Stimulated activated CD8-positive, alpha-beta memory T cell treated with anti-CD3 and anti-CD28 coated beads, Interleukin-12 subunit alpha, Interleukin-12 subunit beta, amount 100 ng/mL, for 1 hour (primary cell): ENCODE measurements around the gene DYDC2.
A peak's percentile ranks its signal among the peaks of the same experiment; 100 is the strongest.

Source experiments
- DNase-seq: peaks from one replicate; pipeline ENCODE4 v3.0.0-alpha.2; 2020; ENCODE audit warnings: low read depth

The DYDC2 gene

DNA sequence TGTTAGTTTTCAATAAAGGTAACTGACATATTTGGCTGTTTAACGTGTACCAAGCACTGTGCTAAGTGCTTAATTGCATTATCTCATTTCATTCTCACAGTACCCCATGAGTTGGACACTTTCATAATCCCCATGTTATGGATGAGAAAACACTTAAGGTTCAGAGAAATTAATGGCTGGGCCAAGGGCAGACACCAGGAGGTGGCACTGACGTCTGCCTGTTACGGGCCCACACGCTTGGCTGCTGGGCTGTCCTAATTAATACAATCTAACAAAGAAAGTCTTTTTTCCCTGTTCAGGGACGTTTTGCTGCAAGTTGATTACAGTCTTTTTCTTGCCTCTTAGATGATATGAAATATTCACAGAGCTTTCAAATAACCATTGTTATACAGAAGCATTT, 16.1 kb downstream of the DYDC2 start:
- DNase-seq: no peak

DNA sequence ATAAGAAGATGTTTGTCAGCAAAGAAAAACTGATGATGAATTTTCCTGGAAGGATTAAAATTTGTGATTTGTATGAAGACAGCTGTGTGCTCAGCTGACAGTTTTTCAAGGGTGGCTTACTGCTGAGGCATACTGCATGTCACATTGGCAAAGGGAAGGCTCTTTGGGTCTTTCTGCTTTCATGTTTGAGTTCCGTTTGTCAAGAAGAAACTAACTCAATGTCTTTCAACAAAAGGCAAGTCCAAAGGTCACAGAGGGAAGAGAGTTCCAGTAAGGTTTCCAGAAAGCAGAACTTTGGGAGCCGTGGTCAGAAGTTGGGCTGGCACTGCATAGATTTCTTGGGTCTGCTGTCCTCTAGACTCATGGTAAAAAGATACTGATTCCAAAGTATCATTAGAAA, 16.9 kb downstream of the DYDC2 start:
- DNase-seq: no peak

DNA sequence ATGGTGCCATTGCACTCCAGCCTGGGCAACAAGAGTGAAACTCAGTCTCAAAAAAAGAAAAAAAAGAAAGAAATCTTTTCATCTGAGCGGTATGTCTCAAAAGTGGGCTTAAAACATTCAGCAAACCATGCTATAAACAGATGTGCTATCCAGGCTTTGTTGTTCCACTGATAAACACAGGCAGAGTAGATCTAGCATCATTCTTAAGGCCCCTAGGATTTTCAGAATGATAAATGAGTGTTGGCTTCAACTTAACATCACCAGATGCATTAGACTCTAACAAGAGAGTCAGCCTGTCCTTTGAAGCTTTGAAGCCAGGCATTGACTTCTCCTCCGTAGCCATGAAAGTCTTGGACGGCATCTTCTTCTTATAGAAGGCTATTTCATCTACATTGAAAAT, 23.1 kb downstream of the DYDC2 start:
- no peak for DNase-seq

DNA sequence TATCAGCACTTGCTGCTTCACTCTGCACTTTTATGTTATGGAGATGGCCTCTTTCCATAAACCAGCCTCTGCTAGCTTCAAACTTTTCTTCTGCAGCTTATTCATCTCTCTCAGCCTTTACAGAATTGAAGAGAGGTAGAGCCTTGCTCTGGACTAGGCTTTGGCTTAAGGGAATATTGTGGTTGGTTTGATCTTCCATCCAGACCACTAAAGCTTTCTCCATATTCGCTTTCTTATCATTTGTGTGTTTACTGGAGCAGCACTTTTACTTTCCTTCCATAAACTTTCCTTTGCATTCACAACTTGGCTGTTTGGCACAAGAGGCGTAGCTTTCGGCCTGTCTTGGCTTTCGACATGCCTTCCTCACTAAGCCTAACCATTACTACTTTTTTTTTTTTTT, 23.6 kb downstream of the DYDC2 start:
- DNase-seq: no peak

DNA sequence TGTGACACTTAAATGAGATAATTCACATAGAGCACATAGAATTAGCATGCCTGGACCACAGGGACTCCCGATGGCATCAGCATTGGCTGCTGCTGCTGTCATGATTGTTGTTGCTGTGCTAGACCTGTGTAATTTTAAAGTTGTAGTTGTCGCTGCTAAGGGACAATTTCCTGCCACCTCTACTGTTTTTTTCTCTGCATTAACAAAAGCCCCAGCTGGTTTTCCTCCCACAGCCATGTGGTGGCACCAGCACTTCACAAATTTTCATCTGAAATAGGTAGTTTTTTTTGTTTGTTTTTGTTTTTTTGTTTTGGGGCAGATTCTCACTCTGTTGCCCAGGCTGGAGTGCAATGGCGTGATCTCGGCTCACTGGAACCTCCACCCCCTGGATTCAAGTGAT, 26.4 kb downstream of the DYDC2 start:
- no peak for DNase-seq

DNA sequence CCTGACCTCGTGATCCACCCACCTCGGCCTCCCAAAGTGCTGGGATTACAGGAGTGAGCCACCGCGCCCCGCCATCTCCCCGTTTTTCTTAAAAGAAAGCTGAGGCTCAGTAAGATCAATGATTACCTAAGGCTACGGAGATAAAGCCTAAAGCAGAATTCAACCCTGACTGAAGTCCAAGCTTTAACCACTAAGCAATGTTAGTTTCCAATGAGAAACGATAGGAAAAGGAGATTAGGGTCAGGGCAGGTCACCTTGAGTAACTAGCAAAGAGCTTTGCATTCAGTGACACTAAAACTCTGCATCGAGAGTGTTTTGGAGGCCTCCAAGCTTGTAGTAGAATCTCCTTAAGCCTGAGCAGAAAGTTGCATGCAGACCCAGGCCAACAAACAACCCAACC, 34.2 kb downstream of the DYDC2 start:
- DNase-seq: no peak

DNA sequence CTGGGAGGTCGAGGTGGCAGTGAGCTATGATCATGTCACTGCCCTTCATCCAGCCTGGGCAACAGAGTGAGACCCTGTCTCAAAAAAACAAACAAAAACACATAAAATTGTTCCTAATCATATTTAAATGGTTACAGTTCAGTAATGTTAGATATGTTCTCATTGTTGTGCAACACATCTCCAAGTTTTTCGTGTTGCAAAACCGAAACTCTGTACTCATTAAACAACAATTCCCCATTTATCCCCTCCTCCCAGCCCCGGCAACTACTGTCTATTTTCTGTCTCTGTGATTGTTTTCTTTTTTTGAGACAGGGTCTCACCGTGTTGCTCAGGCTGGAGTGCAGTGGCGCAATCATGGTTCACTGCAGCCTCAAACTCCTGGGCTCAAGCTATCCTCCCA, 35.7 kb downstream of the DYDC2 start:
- no peak for DNase-seq

DNA sequence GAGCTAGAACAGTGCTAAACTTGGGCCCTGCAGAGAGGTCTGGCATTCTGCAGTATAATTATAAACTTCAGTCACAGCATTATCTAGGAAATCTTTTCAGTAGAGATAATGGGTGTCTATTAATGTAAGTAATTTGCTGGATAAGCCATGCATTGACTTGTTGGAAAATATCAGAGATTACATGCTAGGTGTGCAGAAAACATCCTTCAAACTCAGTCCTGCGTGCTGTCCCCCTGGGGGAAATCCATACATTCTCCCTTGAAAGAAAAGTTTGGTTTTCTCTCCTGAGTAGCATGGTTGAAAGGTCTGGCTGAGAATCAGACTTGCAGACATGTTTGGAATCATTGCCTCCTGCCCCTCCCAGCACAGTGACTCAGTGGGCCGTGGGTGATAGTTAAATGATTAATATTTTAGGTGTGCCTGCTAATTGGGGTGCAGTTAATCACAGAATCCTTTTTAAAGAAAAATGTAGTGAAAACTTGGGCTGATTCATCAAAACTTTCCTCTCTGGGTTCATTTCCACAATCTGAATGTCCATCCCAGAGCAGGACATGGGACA, 37.9 kb downstream of the DYDC2 start:
- DNase-seq: no peak

DNA sequence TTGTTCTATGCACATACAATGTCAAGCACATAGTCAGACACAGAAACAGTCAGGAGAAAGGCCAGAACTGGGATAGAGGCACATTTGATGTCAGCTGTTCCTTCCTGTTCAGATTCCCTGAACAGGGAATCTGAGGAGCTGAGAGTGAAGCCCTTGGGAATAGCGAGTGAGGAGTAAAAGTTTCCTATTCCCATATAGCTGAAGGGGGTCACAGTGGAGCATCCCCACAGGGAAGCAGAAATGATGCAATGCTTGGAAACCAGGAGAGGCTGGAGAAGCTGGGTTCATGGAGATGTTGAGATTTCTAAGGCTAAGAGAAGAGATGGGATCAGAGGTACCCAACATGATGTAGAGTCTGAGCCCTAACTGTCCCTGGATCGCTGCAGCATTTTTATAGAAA, 40.4 kb downstream of the DYDC2 start:
- no peak for DNase-seq

DNA sequence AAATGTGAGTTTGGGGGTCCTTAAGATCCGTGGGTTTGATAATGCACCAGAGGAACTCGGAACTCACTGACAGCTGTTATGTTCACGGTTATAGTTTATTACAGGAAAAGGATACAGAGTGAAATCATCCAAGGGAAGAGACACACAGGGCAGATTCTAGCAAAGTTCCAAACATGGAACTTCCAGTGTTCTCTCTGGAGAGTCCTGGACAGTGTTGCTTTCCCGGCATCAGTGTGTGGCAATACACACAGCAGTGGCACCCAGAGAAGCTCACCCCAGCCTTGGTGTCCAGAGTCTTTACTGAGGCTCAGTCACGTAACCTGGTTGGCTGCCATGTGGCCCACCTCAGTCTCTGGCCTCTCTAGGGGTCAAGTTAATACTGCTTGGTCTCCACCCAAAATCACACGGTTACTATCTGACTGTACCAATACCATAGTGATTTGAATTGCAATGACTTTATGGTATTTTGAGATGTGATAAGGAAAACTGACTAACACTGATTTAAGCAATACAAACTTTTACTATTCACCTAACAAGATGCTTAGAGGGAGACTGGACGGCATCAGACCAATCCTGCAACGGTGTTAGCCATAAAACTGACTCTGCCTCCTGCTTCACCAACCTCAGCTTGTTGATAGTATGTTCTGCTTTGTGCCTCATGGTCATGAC, 43.7 kb downstream of the DYDC2 start:
- no peak for DNase-seq

DNA sequence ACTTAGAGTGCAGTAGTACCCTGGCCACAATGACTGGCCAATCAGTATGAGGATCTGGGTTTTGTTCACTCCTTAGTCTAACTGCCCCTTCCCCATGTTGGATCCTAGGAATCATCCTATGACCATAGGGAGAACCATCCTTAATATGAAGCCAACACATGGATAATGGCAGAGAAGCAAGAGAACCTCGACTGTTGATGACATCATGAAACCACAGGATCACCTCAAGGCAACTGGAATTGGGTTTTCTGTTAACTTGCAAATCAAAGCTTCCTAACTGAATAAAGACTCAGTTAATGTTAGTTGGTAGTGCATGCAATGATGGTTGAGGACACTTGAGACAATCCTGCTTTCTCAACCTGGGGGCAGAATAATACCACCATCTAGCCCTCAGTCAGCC, 48.5 kb downstream of the DYDC2 start:
- DNase-seq: no peak

DNA sequence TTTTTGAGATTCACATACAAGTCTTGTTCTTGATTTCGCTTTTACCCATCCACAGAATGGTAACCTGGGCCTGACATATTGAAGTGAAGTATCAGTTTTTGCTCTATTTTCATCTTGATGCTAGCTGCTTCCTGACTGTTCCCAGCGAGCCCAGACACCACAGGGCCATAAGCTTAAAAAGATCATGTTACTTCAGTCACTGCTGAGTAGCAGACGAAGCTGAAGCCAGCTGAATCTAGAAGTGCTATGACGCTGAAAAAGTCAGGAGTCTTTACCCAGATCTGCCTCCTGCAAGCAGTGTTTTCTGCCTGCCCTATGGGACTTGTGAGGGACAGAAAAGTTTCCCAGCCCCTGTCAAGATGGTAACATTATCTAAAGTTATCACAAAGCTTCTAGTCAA, 49.0 kb downstream of the DYDC2 start:
- DNase-seq: no peak

DNA sequence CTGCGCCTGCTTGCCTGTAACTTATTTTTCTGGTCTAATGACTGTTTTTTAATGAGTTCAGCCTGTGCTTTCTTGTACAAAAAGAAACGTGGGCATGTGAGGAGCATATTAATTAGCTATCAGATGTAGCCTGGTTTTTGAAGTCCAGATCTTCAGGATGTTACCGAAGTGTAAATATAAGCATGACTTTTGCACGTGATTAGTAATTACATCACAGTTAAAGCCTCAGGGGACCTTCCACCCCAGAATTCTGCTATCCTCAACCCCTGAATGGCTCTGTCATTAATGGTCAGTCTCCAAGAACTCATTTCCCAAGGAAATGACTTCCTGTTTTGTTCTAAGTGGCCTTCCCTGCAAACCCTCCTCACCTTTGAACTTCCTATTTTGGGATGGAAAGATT, 49.6 kb downstream of the DYDC2 start:
- no peak for DNase-seq

DNA sequence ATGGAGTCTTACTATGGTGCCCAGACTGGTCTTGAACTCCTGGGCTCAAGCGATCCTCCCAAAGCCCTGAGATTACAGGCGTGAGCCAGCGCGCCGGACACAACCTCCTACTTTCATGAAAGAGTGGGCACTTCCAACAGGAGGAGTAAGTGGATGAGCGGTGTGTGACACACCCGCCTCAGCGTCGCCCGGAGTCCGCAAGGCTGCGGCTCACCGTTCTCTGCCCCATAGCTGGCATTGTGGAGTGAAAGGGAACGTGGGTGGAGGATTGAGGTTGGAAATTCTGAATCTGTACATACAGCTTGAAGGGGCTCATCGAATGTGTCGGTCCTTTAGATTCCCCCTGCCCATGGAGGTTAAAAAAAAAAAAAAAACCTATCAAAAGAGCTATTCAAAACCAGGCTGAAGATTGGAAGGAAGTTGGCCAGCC, 51.2 kb downstream of the DYDC2 start:
- DNase-seq: peak; percentile 25

DNA sequence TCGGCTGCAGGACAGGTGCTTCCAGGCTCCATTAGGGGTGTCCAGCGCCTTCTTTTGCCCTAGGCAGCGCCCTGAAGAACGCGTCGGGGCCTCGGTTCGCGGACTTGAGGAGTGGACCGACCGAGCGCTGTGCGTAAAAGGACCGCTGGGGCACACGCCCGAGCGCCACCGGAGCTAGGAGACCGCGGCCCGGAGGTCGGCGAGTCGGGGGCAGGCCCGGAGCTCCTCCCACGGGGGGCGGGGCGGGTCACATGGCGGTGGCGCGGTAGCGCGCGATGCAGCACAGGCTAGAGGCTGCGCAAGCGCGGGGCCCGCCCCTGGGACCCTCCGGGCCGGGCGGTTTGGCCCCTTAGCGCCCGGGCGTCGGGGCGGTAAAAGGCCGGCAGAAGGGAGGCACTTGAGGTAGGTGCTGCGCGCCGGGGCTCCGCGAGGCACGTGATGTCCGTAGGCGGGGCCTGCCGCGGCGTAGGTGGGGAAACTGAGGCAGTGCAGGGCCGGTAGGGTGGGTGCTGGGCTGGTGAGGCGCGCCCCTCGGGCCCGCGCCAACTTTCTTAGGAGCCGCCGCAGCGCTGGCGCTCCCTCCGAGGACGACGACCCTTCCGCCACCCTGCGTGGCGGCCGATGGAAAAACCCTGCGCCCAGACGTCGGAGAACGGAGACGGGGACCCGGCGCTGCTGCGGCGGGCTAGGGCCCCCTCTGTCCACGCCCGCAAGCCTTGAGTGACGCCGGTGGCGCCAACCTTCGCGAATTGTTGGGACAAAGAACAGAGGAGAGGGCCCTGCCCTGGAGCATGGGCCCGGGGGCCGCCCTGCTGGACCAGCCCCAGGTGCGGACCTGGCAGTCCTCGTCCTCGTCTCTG, 51.9 kb downstream of the DYDC2 start, which contains the start of gene PRXL2A:
PRXL2A (plus strand) TSS at position 310 of the 860 bp plus-strand sequence. CDS start 11,917 bp downstream, outside the sequence.
- peak; percentile 59 for DNase-seq

DNA sequence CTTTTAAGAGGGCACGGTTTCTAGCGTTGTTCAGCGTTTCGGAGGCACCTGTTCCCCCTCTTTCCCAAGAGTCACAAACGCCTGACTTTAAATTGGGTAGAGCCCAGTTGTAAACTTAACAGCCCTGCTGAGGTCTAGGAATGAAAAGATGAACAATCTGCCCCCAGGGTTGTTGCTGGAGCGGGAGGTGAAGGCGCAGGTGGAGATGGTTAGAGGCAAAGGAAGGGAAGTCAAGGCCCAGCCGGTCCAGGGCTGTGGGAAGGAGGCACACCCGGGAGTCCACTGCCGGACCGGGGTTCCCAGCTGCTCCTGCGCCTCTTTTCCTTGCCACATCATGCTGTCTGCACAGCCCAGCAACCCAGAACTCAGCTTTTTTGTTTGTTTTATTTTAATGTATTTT, 52.5 kb downstream of the DYDC2 start:
- DNase-seq: no peak

DNA sequence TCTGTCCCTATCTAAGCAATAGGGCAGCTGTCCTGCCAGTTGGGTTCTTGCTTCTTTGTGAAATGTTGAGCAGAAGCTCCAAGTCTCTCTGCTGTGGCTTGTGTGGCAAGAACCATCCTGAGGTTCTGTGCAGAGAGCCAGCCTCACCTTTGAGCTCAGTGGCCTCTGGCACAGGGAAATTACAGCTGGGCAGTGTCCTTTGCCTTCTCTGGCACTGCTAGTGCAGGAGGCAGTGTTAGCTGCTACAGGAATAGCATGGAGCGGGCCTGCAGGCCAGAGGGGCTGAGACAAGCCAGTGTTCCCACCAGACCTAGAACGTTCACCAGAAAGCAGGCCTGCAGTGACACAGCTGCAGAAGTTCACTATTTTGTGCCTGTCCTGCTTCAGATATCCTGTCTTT, 53.5 kb downstream of the DYDC2 start:
- no peak for DNase-seq

DNA sequence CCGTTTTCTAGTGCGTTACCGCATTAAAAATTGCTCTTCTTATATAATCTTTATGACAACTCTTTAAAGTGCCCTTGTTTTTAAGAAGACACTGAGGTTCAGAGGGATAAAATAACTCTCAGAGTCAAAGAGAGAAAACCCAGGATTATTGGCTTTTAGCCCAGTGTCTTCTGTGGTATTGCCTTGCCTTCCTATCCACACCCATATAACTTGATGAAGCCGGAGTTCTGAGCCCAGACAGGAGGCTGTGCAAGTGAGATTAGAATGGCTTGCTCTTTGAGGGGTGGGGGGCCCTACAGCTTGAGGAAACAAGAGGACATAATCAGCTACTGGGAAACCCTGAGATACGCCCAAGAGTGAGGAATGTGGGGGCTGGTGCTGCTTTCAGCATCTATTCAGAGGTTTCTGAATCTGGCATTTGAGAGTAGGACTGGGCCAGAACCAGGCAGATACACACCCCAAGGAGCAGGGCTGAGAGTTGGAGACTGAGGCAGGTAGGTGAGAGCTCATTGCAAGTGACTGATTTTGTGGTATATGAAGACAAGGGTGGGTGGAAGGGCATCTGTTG, 54.1 kb downstream of the DYDC2 start:
- no peak for DNase-seq

DNA sequence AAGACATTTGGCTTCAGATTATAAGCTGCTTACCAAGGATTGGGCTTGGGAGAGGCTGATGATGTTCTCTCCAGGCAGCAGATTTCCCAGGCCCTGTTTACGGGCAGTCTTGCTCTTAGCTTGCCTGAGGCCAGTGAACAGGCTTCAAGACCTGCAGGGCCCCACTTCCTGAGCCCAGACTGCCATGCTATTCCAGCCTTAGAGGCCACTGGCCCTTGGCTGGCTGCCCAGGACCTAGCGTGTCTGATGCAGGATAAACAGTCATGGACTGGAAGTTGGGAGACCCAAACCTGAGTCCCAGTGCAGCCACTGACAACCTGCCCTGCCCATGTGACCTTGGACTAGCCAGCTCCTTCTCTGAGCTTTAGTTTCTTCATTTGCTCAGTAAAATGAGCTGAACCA, 54.7 kb downstream of the DYDC2 start:
- no peak for DNase-seq

DNA sequence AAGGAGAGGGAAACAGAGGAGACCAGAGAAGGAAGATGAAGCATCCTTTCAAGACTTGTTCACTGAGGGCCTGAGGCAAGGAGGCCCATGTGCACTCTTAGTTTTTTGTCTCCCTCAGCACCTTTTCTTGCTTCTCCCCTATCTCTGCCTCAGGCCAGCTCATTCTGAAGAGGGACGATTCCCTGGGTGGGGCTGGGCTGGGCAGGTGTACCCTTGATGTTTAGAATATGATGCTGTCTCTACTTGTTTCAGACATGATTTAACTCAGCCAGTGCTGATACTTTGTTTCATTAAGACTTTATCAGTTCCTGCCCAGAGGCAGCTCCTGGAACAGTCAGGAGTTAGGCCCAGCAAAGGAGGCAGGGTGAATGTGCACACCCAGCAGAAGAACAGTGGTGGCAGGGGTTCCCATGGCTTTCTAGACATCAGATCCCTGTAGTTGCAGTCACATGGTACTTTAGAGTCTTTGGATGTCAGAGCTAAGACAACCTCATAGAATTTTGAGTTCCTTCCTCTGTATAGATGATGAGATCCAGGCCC, 55.2 kb downstream of the DYDC2 start:
- DNase-seq: no peak

DNA sequence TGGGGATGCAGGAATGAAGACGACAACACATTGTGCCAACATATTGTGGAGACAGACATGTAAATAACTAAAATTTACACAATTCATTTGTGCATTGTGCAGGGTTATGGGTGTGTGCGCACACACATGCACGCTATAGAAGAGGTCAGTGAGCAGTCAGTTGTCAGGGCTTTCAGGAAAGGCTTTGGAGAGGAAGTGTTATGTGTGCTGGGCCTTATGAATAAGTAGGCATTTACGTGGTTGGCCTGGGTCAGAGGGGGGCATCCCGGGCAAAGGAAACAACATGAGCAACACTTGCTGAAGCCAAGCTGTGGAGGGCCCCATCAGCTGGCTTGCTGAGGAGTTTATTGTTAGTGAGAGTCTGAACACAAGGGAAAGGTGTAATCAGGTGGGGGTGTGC, 55.9 kb downstream of the DYDC2 start:
- no peak for DNase-seq

DNA sequence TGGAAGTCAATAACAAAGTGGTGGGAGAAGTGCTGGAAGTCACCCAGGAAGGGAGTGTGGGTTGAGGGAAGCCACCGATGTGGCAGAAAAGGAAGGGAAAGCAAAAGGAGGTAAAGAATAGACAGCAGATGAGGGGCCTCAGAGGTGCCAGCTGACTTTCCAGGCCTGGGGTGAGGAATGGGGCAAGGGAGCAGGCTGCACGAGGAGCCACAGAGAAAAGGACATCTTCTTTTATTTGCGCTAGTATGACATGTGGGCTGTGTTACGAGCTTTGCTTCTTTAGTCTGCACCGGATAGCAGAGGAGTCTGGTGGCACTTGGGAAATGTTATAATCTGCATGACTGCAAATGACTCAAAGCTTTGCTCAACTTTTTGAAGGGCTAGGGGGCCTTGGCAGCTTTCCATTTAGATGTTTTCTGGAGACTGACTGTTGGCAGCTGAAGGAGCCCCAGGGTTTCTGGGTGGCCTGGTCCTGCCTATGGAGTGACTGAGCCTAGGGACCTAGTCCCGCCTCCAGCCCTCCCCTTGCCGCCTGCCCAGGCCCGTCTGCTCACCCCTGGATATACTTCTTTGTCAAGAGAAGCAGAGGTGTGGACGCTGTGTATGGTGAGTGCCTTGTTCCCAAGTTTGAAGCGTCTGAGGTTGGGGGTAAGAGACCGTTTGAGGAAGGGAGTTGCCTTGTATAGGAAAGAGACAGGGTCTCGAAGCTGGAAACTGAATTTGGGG, 56.9 kb downstream of the DYDC2 start:
- DNase-seq: no peak
